ENCODE results near the gene OPCML.

OPCML gene

GRCh38 chr11:132520199-132520598 lies 1012.1 kb downstream of the OPCML start:
- no peak overlapping the region for H3K4me2 ChIP-seq
- H3K4me1 ChIP-seq (ENCODE audit: low read depth, poor library complexity, severe bottlenecking): no peaks in the 10 kb centered on the region
- no peak for TF ChIP-seq CTCF (conservative IDR thresholded peaks at IDR 0.05; ENCODE audit: low read depth, low read length)
- no peaks in the 10 kb centered on the region for H4K20me1 ChIP-seq (ENCODE audit: insufficient read depth)
- H3K4me3 ChIP-seq (IDR thresholded peaks at IDR 0.05; ENCODE audit: insufficient read depth, low read depth, low read length): no peak overlapping the region
- H2AFZ ChIP-seq (ENCODE audit: low read depth): no peak overlapping the region
- H3K79me2 ChIP-seq (ENCODE audit: insufficient read depth, low read depth): no peaks in the 10 kb centered on the region
- H3K27me3 ChIP-seq (ENCODE audit: insufficient read depth, low read depth): no peaks in the 10 kb centered on the region
- no peak overlapping the region for H3K27ac ChIP-seq
- H3K36me3 ChIP-seq (ENCODE audit: insufficient read depth): no peaks in the 10 kb centered on the region
- no peak overlapping the region for H3K9ac ChIP-seq

GRCh38 chr11:132519241-132519815 lies 1013.0 kb downstream of the OPCML start:
- no peak overlapping the region for H3K4me3 ChIP-seq (IDR thresholded peaks at IDR 0.05; ENCODE audit: insufficient read depth, low read depth, low read length)
- H3K27ac ChIP-seq: no peak overlapping the region
- H3K36me3 ChIP-seq (ENCODE audit: insufficient read depth): no peaks in the 10 kb centered on the region
- H3K4me1 ChIP-seq (ENCODE audit: low read depth, poor library complexity, severe bottlenecking): no peaks in the 10 kb centered on the region
- H2AFZ ChIP-seq (ENCODE audit: low read depth): no peak overlapping the region
- no peak for TF ChIP-seq CTCF (conservative IDR thresholded peaks at IDR 0.05; ENCODE audit: low read depth, low read length)
- H3K9ac ChIP-seq: no peak overlapping the region
- H3K79me2 ChIP-seq (ENCODE audit: insufficient read depth, low read depth): no peaks in the 10 kb centered on the region
- H4K20me1 ChIP-seq (ENCODE audit: insufficient read depth): no peaks in the 10 kb centered on the region
- no peaks in the 10 kb centered on the region for H3K27me3 ChIP-seq (ENCODE audit: insufficient read depth, low read depth)
- H3K4me2 ChIP-seq: no peak overlapping the region

GRCh38 chr11:132504501-132505041 lies 1027.7 kb downstream of the OPCML start:
- Histone ChIP-seq H2AFZ (ENCODE audit: low read depth) (no peak overlapping the region), H3K36me3 (ENCODE audit: insufficient read depth) (no peaks in the 10 kb centered on the region), H3K79me2 (ENCODE audit: insufficient read depth, low read depth) (no peaks in the 10 kb centered on the region), H3K4me2 (no peak overlapping the region), H3K9ac (no peak overlapping the region), H3K4me3 (IDR thresholded peaks at IDR 0.05; ENCODE audit: insufficient read depth, low read depth, low read length) (no peak overlapping the region), H3K27ac (no peak overlapping the region), H4K20me1 (ENCODE audit: insufficient read depth) (no peaks in the 10 kb centered on the region), H3K4me1 (ENCODE audit: low read depth, poor library complexity, severe bottlenecking) (no peaks in the 10 kb centered on the region), H3K27me3 (ENCODE audit: insufficient read depth, low read depth) (no peaks in the 10 kb centered on the region)
- TF ChIP-seq CTCF (conservative IDR thresholded peaks at IDR 0.05; ENCODE audit: low read depth, low read length): no peak

- no peak overlapping the region for H2AFZ ChIP-seq (ENCODE audit: low read depth)
- H3K79me2 ChIP-seq (ENCODE audit: insufficient read depth, low read depth): no peaks in the 10 kb centered on the region
- no peak overlapping the region for H3K4me2 ChIP-seq
- no peak for TF ChIP-seq CTCF (conservative IDR thresholded peaks at IDR 0.05; ENCODE audit: low read depth, low read length)
- no peak overlapping the region for H3K4me3 ChIP-seq (IDR thresholded peaks at IDR 0.05; ENCODE audit: insufficient read depth, low read depth, low read length)
- H3K36me3 ChIP-seq (ENCODE audit: insufficient read depth): no peaks in the 10 kb centered on the region
- no peak overlapping the region for H3K27ac ChIP-seq
- H3K27me3 ChIP-seq (ENCODE audit: insufficient read depth, low read depth): no peaks in the 10 kb centered on the region
- H3K9ac ChIP-seq: no peak overlapping the region
- no peaks in the 10 kb centered on the region for H4K20me1 ChIP-seq (ENCODE audit: insufficient read depth)
- no peaks in the 10 kb centered on the region for H3K4me1 ChIP-seq (ENCODE audit: low read depth, poor library complexity, severe bottlenecking)
Measured at GRCh38 chr11:132501356-132501755, 1030.9 kb downstream of the OPCML start.

Data from KMS-11 (cell line).